D341Med (cell line): ENCODE results near the gene SLC2A10.

Source experiments
- DNase-seq: peaks from one replicate; pipeline ENCODE4 v3.0.0; 2012; ENCODE audit warnings: low spot score

SLC2A10 gene

GRCh38 chr20:46770330-46771194 lies 61.1 kb downstream of the SLC2A10 start:
- no peak for DNase-seq

- DNase-seq, result no peak
Measured at GRCh38 chr20:46771195-46771588, 61.7 kb downstream of the SLC2A10 start.

DNA sequence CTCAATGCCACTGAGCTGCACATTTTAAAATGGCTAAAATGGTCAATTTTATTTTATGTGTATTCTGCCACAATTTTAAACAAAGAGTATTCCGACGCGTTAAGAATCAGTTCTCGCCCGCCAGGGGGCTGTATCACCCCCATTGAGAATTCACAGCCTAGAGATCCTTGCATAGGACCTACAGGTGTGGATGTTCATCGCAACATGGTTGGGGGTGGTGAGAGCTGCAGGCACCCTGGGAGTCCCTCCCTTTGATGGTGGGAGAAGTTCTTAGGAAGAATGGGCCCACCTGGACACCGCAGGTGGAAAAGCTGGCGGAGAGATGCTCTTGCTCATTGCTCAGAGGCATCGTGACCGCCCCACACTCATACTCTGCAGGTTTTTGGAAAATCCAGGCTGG lies 63.5 kb downstream of the SLC2A10 start:
- DNase-seq, result peak; percentile 55

DNA sequence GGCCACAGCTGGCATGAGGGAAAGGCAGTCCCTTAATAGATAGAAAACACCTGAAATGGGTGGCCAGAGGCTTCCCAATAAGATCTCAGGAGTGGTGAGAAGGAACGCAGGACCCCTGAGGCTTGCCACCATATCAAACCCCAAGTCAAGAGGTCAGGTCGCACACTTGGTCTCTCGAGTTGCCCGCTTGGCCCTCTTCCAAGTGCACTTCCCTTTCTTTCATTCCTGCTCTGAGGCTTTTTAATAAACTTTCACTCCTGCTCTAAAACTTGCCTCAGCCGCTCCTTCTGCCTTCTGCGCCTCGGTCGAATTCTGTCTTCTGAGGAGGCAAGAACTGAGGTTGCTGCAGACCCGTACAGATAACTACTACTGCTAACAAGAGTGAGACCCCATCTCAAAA lies 64.2 kb downstream of the SLC2A10 start:
- no peak for DNase-seq

- no peak for DNase-seq
Measured at GRCh38 chr20:46774236-46774635, 64.8 kb downstream of the SLC2A10 start.

DNA sequence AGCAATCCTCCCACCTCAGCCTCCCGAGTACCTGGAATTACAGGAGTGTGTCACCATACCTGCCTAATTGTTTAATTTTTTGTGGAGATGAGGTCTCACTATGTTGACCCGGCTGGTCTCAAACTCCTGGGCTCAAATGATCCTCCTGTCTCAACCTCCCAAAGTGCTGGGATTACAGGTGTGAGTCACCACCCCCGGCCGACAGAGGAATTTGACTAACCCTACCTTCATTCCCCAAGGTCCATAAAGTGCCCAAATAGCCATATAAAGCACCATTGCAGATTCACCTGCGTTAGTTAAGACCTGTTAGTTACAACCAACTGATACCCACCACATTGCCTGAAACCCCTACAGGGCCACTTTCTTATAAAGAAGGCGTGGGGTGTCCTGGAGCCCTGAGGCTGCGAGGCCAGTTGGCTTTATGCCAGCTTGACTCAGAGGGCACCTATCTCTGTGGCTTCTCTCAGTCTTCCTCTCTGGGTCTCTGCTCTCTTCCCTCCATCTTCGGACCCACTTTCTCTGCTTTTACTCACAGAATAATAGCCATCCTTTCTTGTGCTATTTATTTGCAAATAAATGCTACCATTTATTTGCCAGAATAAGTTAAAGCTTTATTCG lies 65.6 kb downstream of the SLC2A10 start:
- DNase-seq, result no peak

- no peak for DNase-seq
Measured at GRCh38 chr20:46775806-46776205, 66.4 kb downstream of the SLC2A10 start.

GRCh38 chr20:46777331-46777730 lies 67.9 kb downstream of the SLC2A10 start:
- DNase-seq, result no peak

- DNase-seq, result no peak
Measured at GRCh38 chr20:46779831-46780230, 70.4 kb downstream of the SLC2A10 start.

- no peak for DNase-seq
Measured at GRCh38 chr20:46784436-46785127, 75.1 kb downstream of the SLC2A10 start.
